H9 (cell line): ENCODE results near the gene MBP. TPM values are rescaled to one million over a fixed set of nuclear protein-coding genes. Genes with fewer than 3 reads are reported as not detected.
A peak's percentile ranks its signal among the peaks of the same experiment; 100 is the strongest.

Experiments
- DNase-seq: peaks from one replicate; pipeline ENCODE4 v3.0.0-alpha.2; 2017
- H2AFZ ChIP-seq: one replicate; pipeline ENCODE4 v1.6.1; 2013; ENCODE audit warnings: mild to moderate bottlenecking, low read length, control low read depth, moderate library complexity
- H2AK5ac ChIP-seq: 2 replicates; pipeline ENCODE4 v1.6.1; 2013; ENCODE audit warnings: low read length, control low read depth, mixed read lengths; ENCODE audit not compliant: insufficient read length
- H2BK120ac ChIP-seq: one replicate; pipeline ENCODE4 v1.6.1; 2013; ENCODE audit warnings: low read depth, mild to moderate bottlenecking, low read length, control low read depth, inconsistent platforms; ENCODE audit not compliant: poor library complexity, severe bottlenecking
- H2BK12ac ChIP-seq: 2 replicates; pipeline ENCODE4 v1.6.1; 2013; ENCODE audit warnings: low read length, control low read depth, mixed read lengths, low read depth; ENCODE audit not compliant: insufficient read length
- H2BK15ac ChIP-seq: 2 replicates; pipeline ENCODE4 v1.6.1; 2013; ENCODE audit warnings: low read depth, low read length, control low read depth
- H2BK20ac ChIP-seq: one replicate; pipeline ENCODE4 v1.6.1; 2013; ENCODE audit warnings: low read depth, mild to moderate bottlenecking, low read length, control low read depth, inconsistent platforms; ENCODE audit not compliant: poor library complexity, severe bottlenecking
- H2BK5ac ChIP-seq: 2 replicates; pipeline ENCODE4 v1.6.1; 2013; ENCODE audit warnings: low read length, control low read depth, mixed read lengths; ENCODE audit not compliant: insufficient read length
- H3K14ac ChIP-seq: 2 replicates; pipeline ENCODE4 v1.6.1; 2013; ENCODE audit warnings: low read length, control low read depth; ENCODE audit not compliant: insufficient read depth
- H3K18ac ChIP-seq: 2 replicates; pipeline ENCODE4 v1.6.1; 2013; ENCODE audit warnings: low read depth, mild to moderate bottlenecking, mixed read lengths, low read length, control low read depth; ENCODE audit not compliant: insufficient read length
- H3K23ac ChIP-seq: 2 replicates; pipeline ENCODE4 v1.6.1; 2013; ENCODE audit warnings: low read length, control low read depth, mixed read lengths, low read depth; ENCODE audit not compliant: insufficient read length
- H3K23me2 ChIP-seq: 2 replicates; pipeline ENCODE4 v1.6.1; 2013; ENCODE audit warnings: low read depth, mild to moderate bottlenecking, mixed read lengths, low read length, control low read depth; ENCODE audit not compliant: insufficient read length, poor library complexity, severe bottlenecking
- H3K27ac ChIP-seq: 2 replicates; pipeline ENCODE4 v1.5.1; 2013; ENCODE audit warnings: low read length, control low read depth, mixed read lengths, low read depth; ENCODE audit not compliant: insufficient read length
- H3K27me3 ChIP-seq: 2 replicates; pipeline ENCODE4 v1.6.1; 2013; ENCODE audit warnings: low read length, control low read depth, inconsistent platforms; ENCODE audit not compliant: insufficient read depth
- H3K4ac ChIP-seq: 2 replicates; pipeline ENCODE4 v1.6.1; 2013; ENCODE audit warnings: low read depth, mild to moderate bottlenecking, control low read depth, inconsistent platforms, low read length, moderate library complexity
- H3K4me1 ChIP-seq: 2 replicates; pipeline ENCODE4 v1.6.1; 2013; ENCODE audit warnings: low read length, control low read depth, inconsistent platforms; ENCODE audit not compliant: insufficient read depth
- H3K4me2 ChIP-seq: 2 replicates; pipeline ENCODE4 v1.6.1; 2013; ENCODE audit warnings: low read length, control low read depth, mixed read lengths; ENCODE audit not compliant: insufficient read length, insufficient read depth
- H3K56ac ChIP-seq: 2 replicates; pipeline ENCODE4 v1.6.1; 2013; ENCODE audit warnings: low read depth, mild to moderate bottlenecking, mixed read lengths, low read length, control low read depth; ENCODE audit not compliant: insufficient read length
- H3K79me1 ChIP-seq: 2 replicates; pipeline ENCODE4 v1.6.1; 2013; ENCODE audit warnings: low read depth, mild to moderate bottlenecking, moderate library complexity, low read length, control low read depth, inconsistent platforms; ENCODE audit not compliant: insufficient read depth, poor library complexity, severe bottlenecking
- H3K79me2 ChIP-seq: 2 replicates; pipeline ENCODE4 v1.6.1; 2013; ENCODE audit warnings: low read length, control low read depth, inconsistent platforms; ENCODE audit not compliant: insufficient read depth
- H3K9ac ChIP-seq: 2 replicates; pipeline ENCODE4 v1.6.1; 2013; ENCODE audit warnings: low read length, control low read depth, mixed read lengths; ENCODE audit not compliant: insufficient read length; ENCODE audit errors: extremely low read depth
- H3K9me3 ChIP-seq: one replicate; pipeline ENCODE4 v1.6.1; 2013; ENCODE audit warnings: low read depth, low read length, inconsistent platforms; ENCODE audit not compliant: control insufficient read depth
- H3T11ph ChIP-seq: one replicate; pipeline ENCODE4 v1.6.1; 2013; ENCODE audit warnings: mild to moderate bottlenecking, low read length, control low read depth, inconsistent platforms
- H4K20me1 ChIP-seq: one replicate; pipeline ENCODE4 v1.6.1; 2013; ENCODE audit not compliant: control insufficient read depth, insufficient read length, insufficient read depth
- H4K5ac ChIP-seq: 2 replicates; pipeline ENCODE4 v1.6.1; 2013; ENCODE audit warnings: low read depth, mild to moderate bottlenecking, mixed read lengths, low read length, control low read depth; ENCODE audit not compliant: insufficient read length
- H4K8ac ChIP-seq: replicated peaks from 2 replicates; pipeline ENCODE4 v1.6.1; 2013; ENCODE audit warnings: low read length, control low read depth, mixed read lengths, low read depth; ENCODE audit not compliant: insufficient read length
- H4K91ac ChIP-seq: 2 replicates; pipeline ENCODE4 v1.6.1; 2013; ENCODE audit warnings: low read depth, mild to moderate bottlenecking, moderate library complexity, mixed read lengths, low read length, control low read depth; ENCODE audit not compliant: insufficient read length
- H3K27ac Mint-ChIP-seq, 3 experiments: 2 replicates in 2 of 3; 3 replicates in 1 of 3; pipeline ENCODE4 v1.8.0; 2020 to 2021; ENCODE audit warnings: mixed read lengths in 3 of 3, mild to moderate bottlenecking in 1 of 3, moderate library complexity in 1 of 3
- H3K27me3 Mint-ChIP-seq: 2 replicates; pipeline ENCODE4 v1.8.0; 2021; ENCODE audit warnings: low read depth, mild to moderate bottlenecking, moderate library complexity, mixed read lengths
- H3K36me3 Mint-ChIP-seq, 3 experiments: 2 replicates in 2 of 3; 3 replicates in 1 of 3; pipeline ENCODE4 v1.8.0; 2020 to 2021; ENCODE audit warnings: low read depth in 3 of 3, mixed read lengths in 3 of 3; ENCODE audit not compliant: insufficient read depth in 1 of 3
- H3K4me1 Mint-ChIP-seq, 2 experiments: 2 replicates each; pipeline ENCODE4 v1.8.0; 2020; ENCODE audit warnings: mixed read lengths in 2 of 2
- H3K4me3 Mint-ChIP-seq, 2 experiments: 2 replicates in 1 of 2; 3 replicates in 1 of 2; pipeline ENCODE4 v1.8.0; 2020 to 2021; ENCODE audit warnings: mild to moderate bottlenecking in 2 of 2, mixed read lengths in 2 of 2, moderate library complexity in 1 of 2
- H3K9me3 Mint-ChIP-seq, 2 experiments: 2 replicates in 1 of 2; 3 replicates in 1 of 2; pipeline ENCODE4 v1.8.0; 2020; ENCODE audit warnings: mild to moderate bottlenecking in 2 of 2, mixed read lengths in 2 of 2, moderate library complexity in 1 of 2
- WGBS: extraction: QIAGEN DNeasy Blood & Tissue Kit; methylation state at CpG from one replicate; pipeline ENCODE4 v1.1.7; 2013; ENCODE audit warnings: missing lambda C conversion rate, low lambda C conversion rate, mixed read lengths; ENCODE audit not compliant: insufficient read length; ENCODE audit errors: extremely low coverage; 5-methylcytosine and 5-hydroxymethylcytosine counted together
- total RNA-seq: library from RNA; stranded (reverse); gene quantifications from 2 replicates; pipeline ENCODE4 v1.2.1, GENCODE V29; 2021
- TF ChIP-seq, protein P1 (sequence below): fragments of 200-600 bp; sonication (generic); conservative IDR thresholded peaks from 3 replicates; pipeline ENCODE4 v1.8.0; 2021; ENCODE audit warnings: antibody characterized with exemption, mild to moderate bottlenecking

The MBP gene
- total RNA-seq, 1 experiment from 2014 or later: 8.6 TPM

- no peak for DNase-seq
- no peaks in the 10 kb centered on the region for H3K9me3 ChIP-seq
- H2AK5ac ChIP-seq: no peak overlapping the region
- H3K4me1 Mint-ChIP-seq: peaks cover 0 to 4% of the 10 kb centered on the region in 2 experiments; a peak in 2 of 4 replicates
- H2BK120ac ChIP-seq: no peak overlapping the region
- no peak overlapping the region for H4K8ac ChIP-seq
- H3K4me3 Mint-ChIP-seq: no peak overlapping the region
- H3K23ac ChIP-seq: no peak overlapping the region
- H3K4me2 ChIP-seq: no peak overlapping the region
- no peak overlapping the region for H2BK20ac ChIP-seq
- H2AFZ ChIP-seq: no peak overlapping the region
- no peak overlapping the region for H2BK15ac ChIP-seq
- no peak overlapping the region for H2BK5ac ChIP-seq
- H3K27me3 Mint-ChIP-seq: no peaks in the 10 kb centered on the region
- no peaks in the 10 kb centered on the region for H3K23me2 ChIP-seq
- H3K27ac ChIP-seq: no peak overlapping the region
- H3K36me3 Mint-ChIP-seq: peaks cover 31 to 62% (median 61%) of the 10 kb centered on the region in 3 experiments
- H3K18ac ChIP-seq: no peak overlapping the region
- no peaks in the 10 kb centered on the region for H3K79me1 ChIP-seq
- no peak overlapping the region for H4K5ac ChIP-seq
- no peak overlapping the region for H3T11ph ChIP-seq
- no peaks in the 10 kb centered on the region for H3K27me3 ChIP-seq
- H3K79me2 ChIP-seq: no peaks in the 10 kb centered on the region
- no peak overlapping the region for H3K27ac Mint-ChIP-seq
- no peak overlapping the region for H3K9ac ChIP-seq
- peaks cover 0 to 2% of the 10 kb centered on the region in 2 experiments; a peak in 2 of 5 replicates for H3K9me3 Mint-ChIP-seq
- H3K4ac ChIP-seq: no peak overlapping the region
- TF ChIP-seq, protein P1, sequence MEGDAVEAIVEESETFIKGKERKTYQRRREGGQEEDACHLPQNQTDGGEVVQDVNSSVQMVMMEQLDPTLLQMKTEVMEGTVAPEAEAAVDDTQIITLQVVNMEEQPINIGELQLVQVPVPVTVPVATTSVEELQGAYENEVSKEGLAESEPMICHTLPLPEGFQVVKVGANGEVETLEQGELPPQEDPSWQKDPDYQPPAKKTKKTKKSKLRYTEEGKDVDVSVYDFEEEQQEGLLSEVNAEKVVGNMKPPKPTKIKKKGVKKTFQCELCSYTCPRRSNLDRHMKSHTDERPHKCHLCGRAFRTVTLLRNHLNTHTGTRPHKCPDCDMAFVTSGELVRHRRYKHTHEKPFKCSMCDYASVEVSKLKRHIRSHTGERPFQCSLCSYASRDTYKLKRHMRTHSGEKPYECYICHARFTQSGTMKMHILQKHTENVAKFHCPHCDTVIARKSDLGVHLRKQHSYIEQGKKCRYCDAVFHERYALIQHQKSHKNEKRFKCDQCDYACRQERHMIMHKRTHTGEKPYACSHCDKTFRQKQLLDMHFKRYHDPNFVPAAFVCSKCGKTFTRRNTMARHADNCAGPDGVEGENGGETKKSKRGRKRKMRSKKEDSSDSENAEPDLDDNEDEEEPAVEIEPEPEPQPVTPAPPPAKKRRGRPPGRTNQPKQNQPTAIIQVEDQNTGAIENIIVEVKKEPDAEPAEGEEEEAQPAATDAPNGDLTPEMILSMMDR: peak; percentile 48
- H2BK12ac ChIP-seq: no peak overlapping the region
- WGBS: no CpG with 5 or more reads among the region's 16 CpGs
- H3K4me1 ChIP-seq: no peaks in the 10 kb centered on the region; the same call in 1 of the 2 replicates
- no peak overlapping the region for H4K91ac ChIP-seq
- no peak overlapping the region; the same call in 1 of the 2 replicates for H3K14ac ChIP-seq
- H3K56ac ChIP-seq: no peak overlapping the region
- H4K20me1 ChIP-seq: no peaks in the 10 kb centered on the region
These were observed 172.0 kb downstream of the MBP start for GRCh38 chr18:76960528-76961035.
